NCI-H1694 (cell line): ENCODE data around the gene NPAS2.

Experiments used
- DNase-seq: peaks from one replicate; lab custom pipeline; 2025; lab: John Stamatoyannopoulos, UW

Gene NPAS2

DNA sequence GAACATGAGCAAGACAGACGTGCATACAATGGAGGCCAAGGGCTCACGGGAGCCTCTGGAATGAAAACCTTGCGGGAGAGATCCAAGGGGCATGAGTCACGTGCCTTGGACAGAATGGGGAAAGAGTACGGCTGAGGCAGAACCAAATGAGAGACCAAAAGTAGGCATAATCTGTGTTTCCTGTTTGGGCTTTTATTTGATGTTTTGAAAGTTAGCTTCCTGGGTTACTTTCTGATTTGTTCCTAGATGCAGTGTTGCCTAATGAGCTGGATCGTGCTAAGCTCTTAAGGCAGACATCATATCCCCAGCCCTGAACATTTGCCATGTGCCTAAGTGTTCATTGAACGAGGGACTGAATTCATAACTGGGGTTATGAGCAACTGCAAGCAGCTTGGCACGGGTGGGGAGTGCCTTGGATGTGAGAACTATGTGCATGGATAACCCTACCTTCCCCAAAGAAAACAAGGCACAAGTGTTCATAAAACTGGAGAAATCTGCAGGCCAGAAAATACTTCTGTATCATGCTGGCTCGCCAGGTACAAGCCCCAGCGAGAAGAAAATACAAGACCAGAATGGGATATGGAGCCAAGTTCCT, 121.8 kb downstream of the NPAS2 start:
- DNase-seq, result no peak

DNA sequence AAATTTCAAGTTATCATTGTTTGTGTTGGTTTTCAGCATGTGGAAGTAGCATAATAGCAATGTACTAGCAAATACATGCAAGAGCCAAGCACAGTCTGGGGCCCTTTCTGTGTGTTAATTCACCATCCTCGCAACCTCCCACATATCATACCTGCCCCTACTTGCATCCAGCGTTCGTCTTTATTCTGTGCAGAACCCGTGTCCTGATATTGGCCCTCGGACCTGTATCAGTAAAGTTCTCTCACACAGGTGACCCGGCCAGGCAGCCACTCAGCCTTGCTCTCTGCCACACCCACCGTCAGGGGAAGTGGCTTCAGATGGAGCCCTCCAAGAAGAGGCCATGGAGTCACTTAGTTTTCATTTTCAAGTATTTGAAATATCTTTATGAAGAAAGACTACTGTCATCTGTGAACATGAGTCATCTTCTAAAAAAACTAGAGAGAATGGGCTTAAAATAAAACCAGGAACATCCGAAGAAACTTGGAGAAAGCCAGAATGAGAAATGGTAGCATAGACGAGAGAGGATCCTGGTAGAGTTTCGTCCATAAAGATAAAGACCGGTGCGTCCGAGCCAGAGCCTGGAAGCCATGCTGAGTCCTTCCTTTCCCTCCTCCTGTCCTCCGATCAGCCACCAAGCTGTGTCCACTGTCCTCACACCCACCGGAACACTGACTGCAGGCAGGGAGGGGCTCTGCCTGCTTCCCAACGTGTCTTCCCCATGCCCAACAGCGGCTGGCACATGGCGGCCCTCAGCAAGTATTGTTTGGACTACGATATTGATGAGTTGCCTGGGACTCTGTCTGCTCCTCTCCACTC, 124.9 kb downstream of the NPAS2 start:
- DNase-seq, result no peak

DNA sequence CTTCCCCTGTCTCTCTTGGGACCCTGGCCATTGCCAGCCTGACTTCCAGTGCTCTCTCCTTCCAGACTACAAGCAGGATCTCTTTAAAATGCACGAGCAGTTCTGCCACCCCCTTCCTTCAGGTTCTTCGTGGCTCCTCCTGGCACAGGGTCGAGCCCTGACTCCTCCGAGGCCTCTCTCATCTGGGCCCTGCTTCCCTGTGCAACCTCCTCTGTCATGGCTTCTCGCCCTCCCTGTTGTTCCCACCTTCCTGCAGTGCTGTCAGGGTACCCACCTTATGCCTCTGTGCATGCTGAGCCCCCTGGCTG, 125.4 kb downstream of the NPAS2 start:
- DNase-seq, result no peak

DNA sequence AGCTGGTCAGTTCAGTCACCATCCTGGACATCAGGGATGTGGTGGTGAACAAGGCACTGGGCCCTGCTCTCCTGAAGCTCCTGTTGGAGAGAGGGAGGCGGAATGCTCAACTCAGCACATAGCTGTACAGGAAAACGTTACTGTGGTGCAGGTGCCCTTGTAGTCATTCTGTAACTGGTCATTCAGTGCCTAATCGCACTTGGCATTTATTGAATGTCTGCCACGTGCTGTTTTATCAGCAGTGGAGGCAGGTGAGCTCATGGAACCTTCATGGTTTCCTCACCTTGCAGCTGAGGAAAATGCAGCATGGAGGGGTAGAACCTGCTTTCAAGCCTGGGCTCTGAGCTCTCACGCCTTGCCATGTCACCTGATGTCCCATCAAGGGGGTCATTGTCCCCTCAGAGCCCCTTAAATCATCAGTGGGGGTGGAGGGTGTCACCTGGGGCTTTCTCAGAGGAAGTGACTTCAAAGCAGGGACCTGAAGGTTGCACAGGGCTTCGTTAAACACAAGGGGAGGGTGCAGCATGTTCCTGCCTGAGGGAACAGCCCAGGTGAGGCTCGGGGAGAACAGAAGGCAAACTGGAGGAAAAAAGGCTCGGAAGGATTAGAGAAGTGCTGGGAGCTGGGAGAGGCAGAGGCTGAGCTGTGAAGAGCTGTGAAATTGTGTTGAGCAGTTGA, 126.1 kb downstream of the NPAS2 start:
- no peak for DNase-seq

DNA sequence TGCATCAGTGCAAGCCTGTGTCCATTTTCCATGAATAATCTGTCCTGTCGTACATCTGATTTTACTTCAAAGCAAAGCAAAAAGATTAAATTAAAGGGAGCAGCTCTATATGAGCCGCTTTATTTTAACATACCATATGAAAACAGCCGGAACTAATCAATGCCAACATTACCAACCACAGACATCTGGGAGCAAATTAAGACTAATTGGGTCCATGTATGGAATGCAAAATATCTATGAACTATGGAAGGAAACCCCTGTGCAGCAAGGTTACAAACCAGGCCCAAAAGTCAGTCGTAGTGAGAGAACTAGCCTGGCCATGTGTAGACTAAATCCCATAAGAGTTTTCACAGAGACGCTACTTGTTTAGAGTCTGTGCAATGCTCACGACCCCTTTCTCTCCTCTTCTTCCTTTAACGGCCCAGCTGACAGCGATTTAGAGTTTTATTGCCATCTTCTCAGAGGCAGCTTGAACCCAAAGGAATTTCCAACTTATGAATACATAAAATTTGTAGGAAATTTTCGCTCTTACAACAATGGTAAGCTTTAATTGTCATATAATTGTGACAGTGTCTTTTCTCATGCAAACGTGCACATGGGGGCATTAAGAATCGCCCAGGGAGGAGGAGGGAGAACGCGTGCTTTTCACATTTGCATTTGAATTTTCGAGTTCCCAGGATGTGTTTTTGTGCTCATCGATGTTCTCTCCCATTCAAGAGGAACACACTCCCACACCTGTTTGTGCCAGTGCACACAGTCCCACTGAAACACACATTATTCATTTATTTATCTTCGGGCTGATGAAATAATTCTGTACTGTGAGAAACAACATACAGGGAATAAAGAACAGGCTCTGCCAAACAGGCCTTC, 129.2 kb downstream of the NPAS2 start:
- DNase-seq, result no peak

DNA sequence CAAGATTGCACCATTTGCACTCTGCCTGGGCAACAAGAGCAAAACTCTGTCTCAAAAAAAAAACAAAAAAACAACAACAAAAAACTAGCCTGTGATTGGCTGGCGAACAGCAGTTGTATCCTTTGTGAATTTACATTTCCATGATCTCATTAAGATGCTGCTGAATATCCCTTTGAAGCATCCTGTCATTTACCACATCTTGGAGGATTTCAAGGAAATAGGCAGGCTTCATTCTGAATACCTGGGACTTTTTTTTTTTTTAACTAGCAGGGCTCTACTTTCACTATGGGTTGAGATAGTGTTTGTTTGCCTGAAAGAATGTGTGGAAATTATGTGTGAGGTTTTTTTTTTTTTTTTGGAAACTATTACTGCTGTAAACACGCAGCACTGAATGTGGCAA, 132.6 kb downstream of the NPAS2 start:
- no peak for DNase-seq

DNA sequence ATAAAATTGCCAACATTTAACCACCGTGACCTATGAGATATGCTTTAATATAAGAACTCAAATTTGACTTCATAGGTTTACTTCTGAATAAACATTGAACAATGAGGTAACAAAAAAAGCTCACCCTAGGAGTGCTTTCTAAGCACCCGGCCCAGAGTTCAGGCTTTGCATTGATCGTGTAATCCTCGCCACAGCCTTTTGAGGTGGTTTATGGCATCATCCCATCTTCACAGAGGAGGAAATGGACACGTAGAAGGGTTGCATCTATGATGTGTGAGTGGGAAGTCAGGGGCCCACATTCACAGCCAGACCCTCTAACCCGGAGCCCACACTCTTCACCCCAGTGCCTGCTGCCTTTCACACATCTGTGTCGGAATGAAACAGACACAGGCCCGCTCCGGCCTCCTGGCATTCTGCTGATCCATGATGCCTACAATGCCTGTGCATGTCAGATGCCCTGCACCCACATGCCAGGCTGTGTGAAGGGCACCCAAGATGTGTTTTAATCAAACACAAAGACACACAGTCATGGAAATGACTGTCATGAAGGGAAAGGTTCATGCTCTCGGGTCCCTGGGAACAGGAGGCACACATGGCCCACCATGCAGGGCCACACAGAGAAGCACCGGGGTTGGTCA, 133.6 kb downstream of the NPAS2 start:
- no peak for DNase-seq

DNA sequence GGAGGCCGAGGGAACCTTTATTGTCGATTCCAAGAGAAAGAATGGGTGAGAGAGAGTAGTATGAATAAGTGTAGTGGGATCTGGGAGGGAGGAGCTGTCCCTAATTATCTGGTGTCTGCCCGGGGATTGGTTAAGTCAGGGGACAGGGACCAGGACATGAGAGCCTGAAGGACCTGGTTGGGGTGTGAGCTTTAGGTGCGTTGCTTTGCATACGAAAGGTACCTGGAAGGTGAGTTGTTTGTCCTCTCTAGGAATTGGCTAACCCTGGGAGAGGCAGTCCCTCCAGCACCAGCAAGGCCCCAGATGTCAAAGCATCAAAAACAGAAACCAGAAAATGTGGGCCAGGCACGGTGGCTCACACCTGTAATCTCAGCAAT, 134.1 kb downstream of the NPAS2 start:
- DNase-seq, result no peak

DNA sequence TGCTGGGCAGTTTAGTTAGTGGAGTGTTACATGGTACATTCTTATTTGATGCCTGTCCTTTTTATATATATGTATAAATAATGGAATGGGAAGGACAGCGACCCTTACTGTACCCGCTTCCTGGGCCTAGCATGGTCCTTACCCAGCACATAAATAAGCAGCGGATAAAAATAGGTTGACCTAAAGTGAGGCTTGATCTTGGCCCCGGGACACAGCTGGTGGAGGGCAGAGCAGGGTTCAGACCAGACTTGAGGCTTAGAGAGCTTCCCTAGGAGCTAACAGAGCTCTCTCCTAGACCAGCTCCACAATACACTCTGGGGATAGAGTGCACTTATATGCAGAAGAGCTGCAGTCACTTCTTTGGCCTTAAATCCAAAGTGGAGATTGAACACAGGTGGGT, 135.3 kb downstream of the NPAS2 start:
- no peak for DNase-seq

DNA sequence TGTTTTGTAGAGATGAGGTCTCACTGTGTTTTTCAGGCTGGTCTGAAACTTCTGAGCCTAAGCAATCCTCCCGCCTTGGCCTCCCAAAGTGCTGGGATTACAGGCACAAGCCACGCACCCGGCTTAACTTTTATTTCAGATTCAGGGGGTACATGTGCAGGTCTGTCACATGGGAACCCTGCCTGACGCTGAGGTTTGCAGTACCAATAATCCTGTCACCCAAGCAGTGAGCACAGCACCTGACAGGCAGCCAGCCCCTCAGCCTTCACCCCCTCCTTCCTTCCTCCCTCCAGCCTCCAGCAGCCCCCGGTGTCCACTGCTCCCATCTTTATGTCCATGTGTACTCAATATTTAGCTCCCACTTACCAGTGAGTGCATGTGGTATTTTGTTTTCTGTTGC, 136.1 kb downstream of the NPAS2 start:
- DNase-seq, result no peak

DNA sequence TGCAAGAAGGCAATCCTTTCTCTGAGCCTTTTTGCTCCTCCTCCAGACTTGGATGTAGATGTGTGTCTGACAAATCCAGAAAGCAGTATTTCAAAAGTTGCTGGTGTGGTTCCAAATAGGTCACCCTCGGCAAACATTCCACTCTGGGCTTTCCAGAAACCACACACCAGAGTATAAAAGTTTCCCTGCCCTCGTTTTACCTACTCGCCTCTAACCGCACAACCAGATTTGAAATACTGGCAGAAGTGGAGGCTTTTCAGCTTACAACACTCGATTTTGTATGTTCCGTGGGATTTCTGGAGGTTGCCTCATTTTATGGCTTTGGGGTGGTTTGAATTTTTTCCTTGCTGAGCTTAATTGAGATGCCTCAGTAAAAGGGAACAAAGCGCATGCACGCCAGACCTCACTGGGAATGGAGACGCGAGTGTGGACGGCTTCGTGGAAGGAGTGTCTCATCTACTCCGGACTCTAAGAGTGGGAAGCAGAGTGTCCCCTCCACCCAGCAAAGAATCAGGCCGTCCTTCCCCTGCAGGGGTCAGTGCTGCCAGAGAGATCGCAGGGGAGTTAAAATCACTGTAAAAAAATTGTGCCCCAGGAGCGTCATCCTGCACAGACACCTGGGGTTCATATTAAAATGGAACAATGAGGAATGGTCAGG, 138.2 kb downstream of the NPAS2 start:
- no peak for DNase-seq

DNA sequence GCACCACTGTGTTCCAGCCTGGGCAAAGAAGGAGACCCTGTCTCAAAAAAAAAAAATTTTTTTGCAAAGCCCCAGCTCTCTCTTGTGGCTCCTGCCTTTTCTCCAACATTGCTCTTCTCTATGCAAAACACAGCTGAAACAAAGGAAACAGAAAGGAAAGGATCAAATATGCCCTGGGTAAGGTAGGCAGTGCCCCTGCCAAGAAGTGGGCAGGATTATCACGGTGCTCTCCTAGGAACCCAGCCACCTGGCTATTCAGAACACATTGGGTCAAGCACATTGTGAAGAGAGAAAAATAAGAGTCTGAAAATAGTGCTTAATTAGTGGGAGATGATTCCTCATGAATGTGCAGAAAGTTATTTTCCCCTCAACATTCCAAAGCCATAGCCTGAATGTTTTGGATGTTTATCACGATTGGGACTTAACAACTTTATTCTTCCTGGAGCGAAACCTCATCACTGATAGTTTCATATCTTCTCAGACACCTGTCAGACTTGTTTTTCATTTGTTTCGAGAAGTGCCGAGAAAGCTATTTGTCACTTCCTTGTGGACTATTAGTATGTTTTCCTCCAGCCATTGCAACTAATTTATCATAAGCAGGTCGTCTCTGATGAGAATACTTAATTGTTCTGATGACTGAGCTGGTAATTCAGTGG, 139.4 kb downstream of the NPAS2 start:
- DNase-seq, result no peak

DNA sequence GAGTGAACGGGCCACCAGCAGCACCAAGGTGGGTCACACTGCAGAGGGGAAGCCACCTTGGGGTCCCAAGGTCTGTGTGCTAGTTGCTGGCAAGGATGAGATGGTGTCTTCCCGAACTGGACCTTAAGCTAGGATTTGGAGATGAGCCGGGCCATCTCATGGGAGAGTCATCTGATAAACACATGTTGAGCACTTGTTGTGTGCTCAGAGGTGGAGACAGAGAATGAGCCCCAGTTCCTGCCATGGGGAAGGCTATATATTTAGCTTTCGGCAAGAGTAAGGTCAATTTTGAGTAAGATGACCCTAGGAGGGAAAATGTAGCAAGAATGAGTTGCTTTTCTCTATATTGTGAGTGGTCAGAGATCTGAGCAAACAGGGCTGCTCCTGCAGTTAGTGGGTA, 140.7 kb downstream of the NPAS2 start:
- DNase-seq, result no peak

DNA sequence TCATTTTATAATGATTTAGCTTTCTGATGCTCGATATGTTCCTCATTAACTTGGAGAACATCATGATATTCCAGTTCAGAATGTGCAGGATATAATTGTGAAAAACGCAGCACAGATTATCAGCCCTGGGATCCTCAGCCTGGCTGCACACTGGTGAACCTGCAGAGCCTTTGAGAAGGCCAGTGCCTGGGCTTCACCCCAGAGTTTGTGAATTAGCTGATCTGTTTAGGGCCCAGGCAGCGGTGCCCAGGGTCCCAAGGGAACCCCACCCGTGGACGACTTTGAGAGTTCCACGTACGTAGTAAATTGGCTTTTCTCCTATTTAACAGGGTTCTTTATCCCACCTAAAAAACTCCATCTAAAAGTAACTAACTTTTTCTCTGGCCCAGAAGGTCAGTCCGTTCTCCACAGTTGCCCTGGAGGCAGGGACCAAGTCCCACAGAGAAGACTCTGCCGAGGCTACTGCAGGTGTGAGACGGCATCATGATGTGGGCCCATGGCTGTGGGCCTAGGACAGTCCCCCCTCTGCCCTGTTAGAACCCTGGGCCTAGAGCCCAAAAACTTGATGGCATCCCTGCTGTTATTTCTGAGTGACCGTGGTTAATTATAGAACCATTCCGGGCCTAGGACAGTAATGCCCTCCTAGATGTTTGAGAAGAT, 142.6 kb downstream of the NPAS2 start:
- DNase-seq, result no peak

DNA sequence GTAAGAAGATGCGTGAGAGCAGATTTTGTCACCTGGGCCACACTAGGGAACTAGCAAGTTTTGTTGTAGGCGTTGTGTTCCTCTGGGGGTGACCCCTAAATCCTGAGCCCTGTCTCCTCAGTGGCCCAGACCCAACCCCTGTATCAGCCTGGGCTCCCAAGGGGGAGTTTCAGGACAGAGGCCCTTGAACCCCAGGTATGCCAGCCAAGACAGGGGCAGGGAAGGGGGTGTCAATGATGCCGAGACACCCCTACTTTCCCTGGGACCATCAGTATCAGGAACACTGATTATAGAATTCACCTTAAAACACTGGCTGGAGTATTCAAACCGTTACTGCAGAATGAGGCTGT, 143.1 kb downstream of the NPAS2 start:
- no peak for DNase-seq

DNA sequence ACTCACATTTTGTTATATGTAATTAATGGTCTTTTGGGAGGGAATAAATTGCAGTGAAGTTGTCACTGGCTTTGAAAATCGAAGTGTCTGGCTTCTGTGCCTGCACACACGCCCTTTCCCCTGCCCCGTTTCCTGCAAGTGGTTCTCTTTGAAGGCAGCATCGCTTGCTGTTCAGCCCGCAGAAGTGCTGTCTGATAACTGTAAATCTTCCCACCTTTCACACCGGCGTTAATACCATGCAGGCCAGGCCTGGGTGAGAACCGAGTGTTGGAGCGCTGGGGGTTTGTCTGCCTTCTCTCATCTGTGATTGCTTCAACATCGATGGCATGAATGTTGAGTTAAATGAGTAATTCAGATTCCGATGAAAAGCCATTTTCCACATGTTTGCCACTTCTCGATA, 144.3 kb downstream of the NPAS2 start:
- DNase-seq, result no peak

DNA sequence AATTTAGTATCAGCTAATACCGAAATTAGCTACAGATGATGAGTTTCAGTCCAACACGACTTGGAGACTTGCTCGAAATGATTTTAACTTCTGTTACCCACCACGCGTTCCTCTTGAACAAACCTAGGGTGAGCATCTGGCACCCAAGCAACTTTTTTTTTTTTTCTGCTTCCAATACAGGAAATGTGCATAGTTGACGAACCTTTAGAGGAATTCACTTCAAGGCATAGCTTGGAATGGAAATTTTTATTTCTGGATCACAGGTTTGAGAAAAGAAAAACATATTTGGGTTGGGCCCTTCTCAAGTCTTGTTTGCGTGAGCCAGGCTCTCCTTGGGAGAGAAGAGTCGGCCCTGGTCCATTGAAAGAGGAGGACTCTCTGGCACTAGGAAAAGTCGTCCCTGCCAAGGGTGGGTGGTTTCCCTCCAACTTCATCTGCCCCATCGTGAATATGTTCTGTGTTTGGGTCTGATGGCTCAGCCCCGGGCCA, 144.8 kb downstream of the NPAS2 start:
- no peak for DNase-seq

DNA sequence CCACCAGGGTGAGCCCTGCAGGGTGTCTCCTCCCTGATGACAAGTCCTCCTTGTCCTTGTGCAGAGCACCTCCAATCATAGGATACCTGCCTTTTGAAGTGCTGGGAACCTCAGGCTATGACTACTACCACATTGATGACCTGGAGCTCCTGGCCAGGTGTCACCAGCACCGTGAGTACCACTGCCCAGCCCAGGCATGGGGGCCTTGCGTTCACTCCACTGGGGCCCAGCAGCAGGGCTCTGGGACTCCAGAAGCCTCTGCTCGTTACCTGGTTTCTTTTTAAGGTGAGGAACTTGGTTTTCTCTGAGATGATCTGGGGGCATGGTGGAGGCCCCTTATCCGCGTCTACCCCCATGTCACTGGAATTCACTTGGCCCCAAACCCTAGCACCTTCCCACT, 145.7 kb downstream of the NPAS2 start:
- no peak for DNase-seq

DNA sequence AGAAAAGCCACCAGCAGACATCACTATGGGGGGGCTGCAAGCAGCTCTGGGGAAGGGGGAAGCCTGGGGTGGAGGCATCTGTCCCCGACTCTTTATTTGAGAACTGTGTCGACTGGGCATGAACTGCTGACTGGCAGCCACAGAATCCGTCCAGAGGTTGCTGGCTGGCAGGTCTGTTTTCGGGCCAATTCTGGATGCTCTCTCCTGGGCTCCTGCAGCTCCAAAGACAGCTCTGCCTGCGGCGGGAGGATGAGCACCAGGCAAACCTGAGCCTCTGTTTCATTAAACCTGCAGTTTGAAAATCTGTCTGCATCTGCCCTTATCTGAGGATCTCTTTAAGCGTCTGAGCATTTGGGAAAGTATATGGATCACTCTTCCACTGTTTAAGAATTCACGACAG, 147.8 kb downstream of the NPAS2 start:
- DNase-seq, result no peak
